Coronary artery (tissue), 2 donors: ENCODE data around the gene NCCRP1.

Experiments used
- DNase-seq: peaks from one replicate; pipeline ENCODE4 v3.0.0-alpha.2; 2017; ENCODE audit warnings: low spot score
- H3K27ac ChIP-seq, 2 donors: fragments of 200-600 bp; sonication (generic); one replicate each; pipeline ENCODE4 v1.5.1; 2016 to 2019
- H3K4me3 ChIP-seq: fragments of 200-600 bp; sonication (generic); 2 replicates; pipeline ENCODE4 v1.5.1; 2016; ENCODE audit warnings: mild to moderate bottlenecking, moderate library complexity
- CTCF ChIP-seq: fragments of 200-600 bp; sonication (generic); IDR thresholded peaks from one replicate; pipeline ENCODE4 v1.5.1; 2019; ENCODE audit warnings: antibody characterized with exemption

Gene NCCRP1

GRCh38 chr19:39180749-39181148 lies 16.0 kb upstream of the NCCRP1 start:
- no peak overlapping the region for H3K4me3 ChIP-seq
- no peak overlapping the region for H3K27ac ChIP-seq
- TF ChIP-seq CTCF: no peak
- DNase-seq: no peak

DNA sequence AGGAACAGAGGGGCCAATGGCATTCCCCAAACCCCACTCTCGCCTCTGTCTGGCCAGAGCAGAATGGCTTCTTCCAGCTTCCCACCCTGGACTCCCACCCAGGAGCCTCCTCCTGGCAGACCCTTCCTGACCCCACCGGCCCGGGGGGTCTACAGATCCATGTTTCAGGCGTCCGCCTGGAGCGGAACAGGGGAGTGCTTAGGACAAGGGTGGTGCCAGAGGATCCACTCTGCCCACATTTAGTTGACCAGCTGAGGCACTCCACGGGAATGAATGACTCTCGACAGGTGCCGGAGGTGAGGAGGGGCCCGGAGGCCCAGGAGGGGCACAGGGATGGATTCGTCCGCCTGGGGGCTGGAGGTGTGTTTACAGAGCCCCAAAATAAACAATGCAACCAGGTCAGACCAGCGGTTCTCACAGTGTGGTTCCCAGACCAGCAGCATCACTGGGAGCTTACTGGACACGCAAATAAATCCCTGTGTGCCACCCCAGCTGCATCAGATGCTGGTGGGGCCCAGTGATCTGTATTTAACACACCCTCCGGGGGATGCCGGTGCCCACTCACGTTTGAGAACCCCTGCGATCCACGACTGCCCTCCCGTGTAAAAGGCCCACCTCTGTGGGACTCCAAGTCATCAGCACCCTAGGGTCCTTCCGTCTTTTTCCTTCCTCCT lies 15.1 kb upstream of the NCCRP1 start:
- Histone ChIP-seq H3K27ac (no peak overlapping the region), H3K4me3 (no peak overlapping the region)
- DNase-seq: no peak
- TF ChIP-seq CTCF: no peak

DNA sequence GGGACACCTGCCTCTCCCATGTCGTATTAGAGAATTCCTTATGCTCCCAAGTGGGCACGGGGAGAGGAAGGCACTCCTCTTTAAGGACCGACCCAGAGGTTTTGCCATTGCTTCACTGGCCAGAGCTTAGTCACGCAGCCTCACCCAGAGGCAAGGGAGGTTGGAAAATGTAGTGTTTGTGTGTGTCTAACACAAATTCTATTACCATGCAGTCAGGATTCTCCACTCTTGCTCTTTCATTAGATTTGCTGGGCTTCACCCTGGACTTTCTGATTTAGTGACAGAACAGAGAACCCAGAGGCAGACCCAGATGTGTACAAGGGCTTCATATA lies 14.6 kb upstream of the NCCRP1 start:
- Histone ChIP-seq H3K4me3 (no peak overlapping the region), H3K27ac (no peak overlapping the region)
- no peak for DNase-seq
- TF ChIP-seq CTCF: no peak

GRCh38 chr19:39183104-39183503 lies 13.7 kb upstream of the NCCRP1 start:
- Histone ChIP-seq H3K27ac (no peak overlapping the region), H3K4me3 (no peak overlapping the region)
- TF ChIP-seq CTCF: no peak
- no peak for DNase-seq

GRCh38 chr19:39186391-39186790 lies 10.4 kb upstream of the NCCRP1 start:
- Histone ChIP-seq H3K27ac (no peak overlapping the region), H3K4me3 (no peak overlapping the region)
- DNase-seq: no peak
- no peak for TF ChIP-seq CTCF

DNA sequence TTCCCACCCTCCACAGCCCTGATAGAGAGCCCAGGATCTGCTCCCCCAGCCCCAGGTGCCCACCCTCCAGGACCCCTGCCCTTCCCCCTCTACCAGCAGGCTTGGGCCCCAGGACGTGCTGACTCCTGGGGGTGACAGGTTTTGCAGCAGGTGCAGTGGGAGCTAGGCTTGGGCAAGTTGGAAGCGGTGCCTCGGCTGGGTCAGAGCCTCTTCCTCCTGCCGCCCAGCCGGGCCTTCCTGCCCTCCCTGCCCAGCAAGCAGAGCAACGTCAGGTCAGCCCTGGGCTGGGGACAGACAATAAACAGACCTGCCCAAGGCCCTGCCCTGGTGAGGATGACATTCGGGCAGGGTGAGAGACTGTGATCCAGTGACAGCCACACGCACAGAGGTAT lies 9.2 kb upstream of the NCCRP1 start:
- no peak for TF ChIP-seq CTCF
- H3K27ac ChIP-seq: no peak overlapping the region
- no peak overlapping the region for H3K4me3 ChIP-seq
- DNase-seq: no peak

GRCh38 chr19:39188960-39189359 lies 7.8 kb upstream of the NCCRP1 start:
- Histone ChIP-seq H3K4me3 (no peak overlapping the region), H3K27ac (no peak overlapping the region)
- DNase-seq: no peak
- TF ChIP-seq CTCF: no peak
